ENCODE measurements around the gene PCSK6. TPM values are rescaled to one million over a fixed set of nuclear protein-coding genes. Genes with fewer than 3 reads are reported as not detected.

PCSK6 gene
- total and polyA plus RNA-seq, 2 of the 8 experiments (the other 6 are each of a cell fraction or from before 2014, with no cell fraction given), result 1.9 to 4.0 TPM

DNA sequence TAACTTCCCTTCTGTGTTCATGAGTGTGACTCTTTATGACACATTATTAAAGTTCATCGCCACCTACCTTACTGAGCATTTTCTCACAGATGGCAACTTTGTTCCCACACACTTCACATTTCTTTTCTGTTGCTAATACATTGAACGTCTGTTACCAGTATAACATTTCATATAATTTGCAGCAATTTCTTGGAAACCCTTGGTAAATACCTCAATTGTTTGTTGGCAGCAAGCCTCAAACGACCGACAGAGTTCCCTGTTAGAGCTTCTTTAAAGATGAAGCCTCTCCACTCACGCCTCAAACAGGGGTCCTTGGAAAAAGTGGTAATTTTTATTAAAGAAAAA, 234.5 kb downstream of the PCSK6 start:
- POLR2A ChIA-PET (ENCODE audit: partially characterized antibody), result interaction anchor here (0.6 to 5.1 kb wide), 6 partner anchors 9 to 245 kb away, joined by 3 to 18 read pairs (median 4); no protein-coding TSS in a partner anchor
- CTCF ChIA-PET (ENCODE audit: partially characterized antibody), result interaction anchor here (0.7 to 9.9 kb wide), 21 partner anchors 10 to 400 kb away, joined by 3 to 216 read pairs (median 4); partner anchors contain the start of gene LRRK1
- H3K23me2 ChIP-seq (ENCODE audit: low read depth, low read length), result peaks cover 13% of the 10 kb centered on the region
- no peak for TF ChIP-seq TAF7 (optimal IDR thresholded peaks at IDR 0.05; ENCODE audit: borderline replicate concordance, low read depth, low read length)
- no peak for TF ChIP-seq BACH1 (IDR thresholded peaks at IDR 0.05; ENCODE audit: low read length)
- TF ChIP-seq CTBP2 (IDR thresholded peaks at IDR 0.05; ENCODE audit: borderline replicate concordance, insufficient read depth, insufficient read length, low read length), result no peak
- TF ChIP-seq SIRT6 (IDR thresholded peaks at IDR 0.05; ENCODE audit: low read length), result no peak
- TF ChIP-seq, protein P1, sequence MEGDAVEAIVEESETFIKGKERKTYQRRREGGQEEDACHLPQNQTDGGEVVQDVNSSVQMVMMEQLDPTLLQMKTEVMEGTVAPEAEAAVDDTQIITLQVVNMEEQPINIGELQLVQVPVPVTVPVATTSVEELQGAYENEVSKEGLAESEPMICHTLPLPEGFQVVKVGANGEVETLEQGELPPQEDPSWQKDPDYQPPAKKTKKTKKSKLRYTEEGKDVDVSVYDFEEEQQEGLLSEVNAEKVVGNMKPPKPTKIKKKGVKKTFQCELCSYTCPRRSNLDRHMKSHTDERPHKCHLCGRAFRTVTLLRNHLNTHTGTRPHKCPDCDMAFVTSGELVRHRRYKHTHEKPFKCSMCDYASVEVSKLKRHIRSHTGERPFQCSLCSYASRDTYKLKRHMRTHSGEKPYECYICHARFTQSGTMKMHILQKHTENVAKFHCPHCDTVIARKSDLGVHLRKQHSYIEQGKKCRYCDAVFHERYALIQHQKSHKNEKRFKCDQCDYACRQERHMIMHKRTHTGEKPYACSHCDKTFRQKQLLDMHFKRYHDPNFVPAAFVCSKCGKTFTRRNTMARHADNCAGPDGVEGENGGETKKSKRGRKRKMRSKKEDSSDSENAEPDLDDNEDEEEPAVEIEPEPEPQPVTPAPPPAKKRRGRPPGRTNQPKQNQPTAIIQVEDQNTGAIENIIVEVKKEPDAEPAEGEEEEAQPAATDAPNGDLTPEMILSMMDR (IDR thresholded peaks at IDR 0.05; ENCODE audit: control extremely low read depth in 1 of 3, insufficient read depth in 1 of 3, low read depth in 1 of 3, low read length in 3 of 3), result no peak
- no peak for TF ChIP-seq EZH2 (IDR thresholded peaks at IDR 0.05; ENCODE audit: low read depth, low read length, severe bottlenecking)
- no peak for TF ChIP-seq TEAD4 (IDR thresholded peaks at IDR 0.05; ENCODE audit: low read depth, low read length)
- TF ChIP-seq YY1 (IDR thresholded peaks at IDR 0.05; ENCODE audit: low read depth, low read length), result no peak
- TF ChIP-seq, protein P2, sequence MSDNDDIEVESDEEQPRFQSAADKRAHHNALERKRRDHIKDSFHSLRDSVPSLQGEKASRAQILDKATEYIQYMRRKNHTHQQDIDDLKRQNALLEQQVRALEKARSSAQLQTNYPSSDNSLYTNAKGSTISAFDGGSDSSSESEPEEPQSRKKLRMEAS (IDR thresholded peaks at IDR 0.05), result no peak
- TF ChIP-seq, protein P3, sequence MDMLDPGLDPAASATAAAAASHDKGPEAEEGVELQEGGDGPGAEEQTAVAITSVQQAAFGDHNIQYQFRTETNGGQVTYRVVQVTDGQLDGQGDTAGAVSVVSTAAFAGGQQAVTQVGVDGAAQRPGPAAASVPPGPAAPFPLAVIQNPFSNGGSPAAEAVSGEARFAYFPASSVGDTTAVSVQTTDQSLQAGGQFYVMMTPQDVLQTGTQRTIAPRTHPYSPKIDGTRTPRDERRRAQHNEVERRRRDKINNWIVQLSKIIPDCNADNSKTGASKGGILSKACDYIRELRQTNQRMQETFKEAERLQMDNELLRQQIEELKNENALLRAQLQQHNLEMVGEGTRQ (IDR thresholded peaks at IDR 0.05; ENCODE audit: low read length), result no peak

More for the DNA sequence above, 234.5 kb downstream of the PCSK6 start:
- Histone ChIP-seq H3K79me2 (ENCODE audit: control insufficient read depth in 1 of 2, insufficient read depth in 2 of 2, low read length in 2 of 2) (peaks cover 7 to 14% of the 10 kb centered on the region in 2 experiments), H3K18ac (ENCODE audit: extremely low read depth, low read length) (no peak overlapping the region), H3K36me3 (ENCODE audit: control insufficient read depth in 2 of 4, insufficient read depth in 4 of 4, low read length in 3 of 4) (no peaks in the 10 kb centered on the region), H2BK5ac (ENCODE audit: low read depth, low read length) (no peak overlapping the region), H4K5ac (ENCODE audit: insufficient read length, low read depth, low read length) (no peak overlapping the region), H3K56ac (replicated peaks; ENCODE audit: insufficient read length, low read depth, low read length) (no peak overlapping the region), H2AK5ac (ENCODE audit: low read depth, low read length) (no peak overlapping the region), H2BK15ac (ENCODE audit: low read length) (no peak overlapping the region), H3K9me3 (ENCODE audit: insufficient read depth in 2 of 2, low read depth in 1 of 2, low read length in 1 of 2) (no peaks in the 10 kb centered on the region), H3K79me1 (ENCODE audit: low read depth, low read length) (peaks cover 1% of the 10 kb centered on the region; the same call in 1 of the 2 replicates), H4K91ac (replicated peaks; ENCODE audit: insufficient read length, low read length) (no peak overlapping the region), H3K4me3 (ENCODE audit: extremely low read depth in 1 of 4, insufficient read depth in 2 of 4, low read depth in 3 of 4, low read length in 4 of 4) (no peak overlapping the region), H4K8ac (ENCODE audit: extremely low read depth, insufficient read depth, low read length) (no peak overlapping the region), H3K4ac (replicated peaks; ENCODE audit: insufficient read length, low read depth, low read length) (no peak overlapping the region), H4K20me1 (replicated peaks in 1 of 2; ENCODE audit: control insufficient read depth in 1 of 2, insufficient read depth in 2 of 2, low read length in 2 of 2) (peaks cover 0 to 7% of the 10 kb centered on the region in 2 experiments), H3K27ac (ENCODE audit: low read depth, low read length) (no peak overlapping the region), H2BK20ac (ENCODE audit: low read length) (no peak overlapping the region), H3K27me3 (replicated peaks in 1 of 4; ENCODE audit: control insufficient read depth in 3 of 4, extremely low read depth in 1 of 4, insufficient read depth in 3 of 4, low read length in 3 of 4) (peaks cover 0 to 3% (median 0%) of the 10 kb centered on the region in 4 experiments; a peak in 3 of 7 replicates), H2AFZ (ENCODE audit: low read length) (no peak overlapping the region), H3K23ac (ENCODE audit: insufficient read length) (no peak overlapping the region), H3K9ac (replicated peaks in 1 of 4; ENCODE audit: extremely low read depth in 1 of 4, low read depth in 3 of 4, low read length in 3 of 4) (no peak overlapping the region), H3K4me2 (ENCODE audit: insufficient read depth in 1 of 2, low read depth in 2 of 2, low read length in 2 of 2) (no peak overlapping the region), H2BK120ac (replicated peaks; ENCODE audit: low read depth, low read length) (no peak overlapping the region), H3K14ac (ENCODE audit: insufficient read length) (no peak overlapping the region), H2BK12ac (ENCODE audit: low read depth, low read length) (no peak overlapping the region), H3K4me1 (replicated peaks in 1 of 4; ENCODE audit: control insufficient read depth in 3 of 4, insufficient read depth in 4 of 4, low read length in 3 of 4) (peaks cover 4 to 14% (median 9%) of the 10 kb centered on the region in 4 experiments; a peak in 6 of 7 replicates)
- 89% methylated on average over 5 of the region's 5 CpGs; no CpG with 5 or more reads in 1 of the 2 experiments for WGBS, 2 experiments (ENCODE audit: extremely low coverage in 1 of 2, insufficient coverage in 1 of 2, insufficient read length in 1 of 2, insufficient replicate concordance in 2 of 2, low coverage in 1 of 2, low lambda C conversion rate in 2 of 2, missing lambda C conversion rate in 1 of 2)
- FAIRE-seq (no peak), DNase-seq (ENCODE audit: low read depth in 1 of 2, low spot score in 2 of 2) (no peak)

Measured in H1 (cell line).